Body of pancreas (tissue), 4 donors: ENCODE data around the gene SV2A.
A peak's percentile ranks its signal among the peaks of the same experiment; 100 is the strongest.

Experiments used
- POLR2A ChIP-seq, 3 donors: fragments of 450-650 bp; IDR thresholded peaks; one replicate each; pipeline ENCODE4 v1.6.1; 2016; ENCODE audit warnings: antibody characterized with exemption in 3 of 3, mild to moderate bottlenecking in 2 of 3
- TF ChIP-seq, protein P1 (sequence below), 7 experiments: fragments of 450-650 bp in 4 of 7; fragments of 200-600 bp in 3 of 7; sonication (generic) in 3 of 7; IDR thresholded peaks; one replicate each; pipeline ENCODE4 v1.5.1; 2016 to 2019; ENCODE audit warnings: antibody characterized with exemption in 7 of 7

DNA sequence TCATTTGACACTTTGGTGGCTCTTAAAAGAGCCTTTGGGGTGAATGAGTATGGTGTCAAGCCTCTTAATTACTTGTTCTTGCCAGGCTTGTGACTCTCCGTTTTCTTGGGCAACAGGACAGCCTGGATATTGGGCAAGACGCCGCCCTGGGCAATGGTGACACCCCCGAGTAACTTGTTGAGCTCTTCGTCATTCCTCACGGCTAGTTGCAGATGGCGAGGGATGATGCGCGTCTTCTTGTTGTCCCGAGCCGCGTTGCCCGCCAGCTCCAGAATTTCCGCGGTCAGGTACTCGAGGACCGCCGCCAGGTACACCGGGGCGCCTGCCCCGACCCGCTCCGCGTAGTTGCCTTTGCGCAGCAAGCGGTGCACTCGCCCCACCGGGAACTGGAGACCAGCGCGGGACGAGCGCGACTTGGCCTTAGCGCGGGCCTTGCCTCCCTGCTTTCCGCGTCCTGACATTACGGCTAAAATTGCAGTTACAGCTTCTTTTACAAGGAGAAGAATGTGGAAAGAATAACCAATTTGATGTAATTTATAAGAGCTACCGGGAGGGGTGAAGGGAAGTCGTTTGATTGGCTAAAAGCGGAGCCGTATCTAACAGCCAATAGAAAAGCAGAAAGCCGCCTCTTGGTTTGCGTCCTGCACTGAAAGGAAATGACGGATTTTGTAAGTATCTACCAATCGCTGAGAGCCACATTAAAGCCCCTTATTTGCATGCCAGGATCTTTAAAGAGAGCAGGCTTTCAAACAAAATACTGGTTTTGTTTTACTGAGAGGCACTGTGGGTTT lies 30.0 kb downstream of the SV2A start:
- TF ChIP-seq, protein P1, sequence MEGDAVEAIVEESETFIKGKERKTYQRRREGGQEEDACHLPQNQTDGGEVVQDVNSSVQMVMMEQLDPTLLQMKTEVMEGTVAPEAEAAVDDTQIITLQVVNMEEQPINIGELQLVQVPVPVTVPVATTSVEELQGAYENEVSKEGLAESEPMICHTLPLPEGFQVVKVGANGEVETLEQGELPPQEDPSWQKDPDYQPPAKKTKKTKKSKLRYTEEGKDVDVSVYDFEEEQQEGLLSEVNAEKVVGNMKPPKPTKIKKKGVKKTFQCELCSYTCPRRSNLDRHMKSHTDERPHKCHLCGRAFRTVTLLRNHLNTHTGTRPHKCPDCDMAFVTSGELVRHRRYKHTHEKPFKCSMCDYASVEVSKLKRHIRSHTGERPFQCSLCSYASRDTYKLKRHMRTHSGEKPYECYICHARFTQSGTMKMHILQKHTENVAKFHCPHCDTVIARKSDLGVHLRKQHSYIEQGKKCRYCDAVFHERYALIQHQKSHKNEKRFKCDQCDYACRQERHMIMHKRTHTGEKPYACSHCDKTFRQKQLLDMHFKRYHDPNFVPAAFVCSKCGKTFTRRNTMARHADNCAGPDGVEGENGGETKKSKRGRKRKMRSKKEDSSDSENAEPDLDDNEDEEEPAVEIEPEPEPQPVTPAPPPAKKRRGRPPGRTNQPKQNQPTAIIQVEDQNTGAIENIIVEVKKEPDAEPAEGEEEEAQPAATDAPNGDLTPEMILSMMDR (IDR thresholded peaks at IDR 0.05), result peak in 3 of 7 experiments; percentile 19 to 30 (median 20)
- TF ChIP-seq POLR2A (IDR thresholded peaks at IDR 0.05), result peak; percentile 89 to 96 (median 95)
